BLaER1 (cell line): ENCODE data around the gene NDE1.
A peak's percentile ranks its signal among the peaks of the same experiment; 100 is the strongest.

ENCODE experiments used
- H3K27ac ChIP-seq: shearing (Covaris generic); formaldehyde crosslinking; 2 replicates; pipeline ENCODE4 v1.8.1; 2022
- H3K27me3 ChIP-seq: shearing (Covaris generic); formaldehyde crosslinking; 2 replicates; pipeline ENCODE4 v1.8.1; 2022
- H3K36me3 ChIP-seq: shearing (Covaris generic); formaldehyde crosslinking; 2 replicates; pipeline ENCODE4 v1.8.1; 2022
- H3K4me1 ChIP-seq: shearing (Covaris generic); formaldehyde crosslinking; 2 replicates; pipeline ENCODE4 v1.8.1; 2022
- H3K4me2 ChIP-seq: shearing (Covaris generic); formaldehyde crosslinking; 2 replicates; pipeline ENCODE4 v1.8.1; 2022
- H3K4me3 ChIP-seq: shearing (Covaris generic); formaldehyde crosslinking; 2 replicates; pipeline ENCODE4 v1.8.1; 2022
- H3K9ac ChIP-seq: shearing (Covaris generic); formaldehyde crosslinking; 2 replicates; pipeline ENCODE4 v1.8.1; 2022
- H3K9me3 ChIP-seq: shearing (Covaris generic); formaldehyde crosslinking; 2 replicates; pipeline ENCODE4 v1.8.1; 2022
- H4K20me1 ChIP-seq: shearing (Covaris generic); formaldehyde crosslinking; 2 replicates; pipeline ENCODE4 v1.8.1; 2022
- Cebpa-rat ChIP-seq: shearing (Covaris generic); IDR thresholded peaks from 2 replicates; pipeline ENCODE4 v1.8.1; 2022

NDE1 gene

DNA sequence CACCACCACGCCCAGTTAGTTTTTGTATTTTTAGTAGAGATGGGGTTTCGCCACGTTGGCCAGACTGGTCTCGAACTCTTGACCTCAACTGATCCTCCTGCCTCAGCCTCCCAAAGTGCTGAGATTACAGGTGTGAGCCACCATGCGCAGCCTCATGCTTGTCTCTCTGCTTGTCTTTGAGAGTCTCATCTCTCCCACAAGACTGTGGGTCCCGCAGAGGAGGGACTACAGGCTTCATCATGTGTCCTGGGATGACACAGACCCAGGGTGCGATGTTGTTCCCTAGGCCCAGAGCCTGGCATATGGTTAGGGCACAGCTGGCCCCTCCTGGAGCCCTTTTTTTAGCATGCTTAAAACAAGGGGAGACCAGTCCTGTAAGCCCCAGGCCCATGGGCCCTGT, 101.9 kb downstream of the NDE1 start:
- Histone ChIP-seq H3K27me3 (no peaks in the 10 kb centered on the region), H3K4me1 (peaks cover 27% of the 10 kb centered on the region), H4K20me1 (no peaks in the 10 kb centered on the region), H3K4me3 (no peak overlapping the region), H3K4me2 (no peak overlapping the region), H3K27ac (no peak overlapping the region), H3K9ac (no peak overlapping the region), H3K36me3 (no peaks in the 10 kb centered on the region), H3K9me3 (no peaks in the 10 kb centered on the region)
- TF ChIP-seq Cebpa-rat, result no peak

DNA sequence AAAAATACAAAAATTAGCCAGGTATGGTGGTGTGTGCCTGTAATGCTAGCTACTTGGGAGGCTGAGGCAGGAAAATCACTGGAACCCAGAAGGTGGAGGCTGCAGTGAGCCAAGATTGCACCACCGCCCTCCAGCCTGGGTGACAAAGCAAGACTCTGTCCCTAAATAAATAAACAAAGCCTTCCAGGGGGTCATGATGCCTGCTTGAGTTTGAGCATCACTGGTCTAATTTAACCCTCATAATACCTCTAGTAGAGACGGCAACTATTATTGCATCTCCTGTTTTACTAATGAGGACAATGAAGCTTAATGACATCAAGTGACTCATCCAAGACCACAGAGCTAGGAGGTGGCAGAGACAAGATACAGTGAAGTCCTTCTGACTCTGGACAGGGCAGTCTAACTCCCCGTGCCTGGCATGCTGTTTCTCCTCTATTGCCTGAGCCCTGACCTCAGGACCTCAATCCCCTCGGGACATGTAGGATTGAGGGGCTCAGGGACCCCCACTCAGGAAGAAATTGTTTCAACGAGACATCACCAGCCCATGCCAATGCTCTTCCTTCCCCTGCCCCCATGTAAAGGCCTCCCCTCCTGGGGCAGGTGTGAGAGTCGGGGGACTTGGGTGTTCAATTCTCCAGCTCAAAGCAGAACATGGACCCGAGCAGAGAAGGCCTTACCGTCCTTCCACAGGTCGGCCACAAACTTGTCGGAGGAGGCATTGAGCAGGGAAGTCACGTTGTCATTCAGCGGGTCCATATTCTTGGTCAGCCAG, 102.9 kb downstream of the NDE1 start:
- Histone ChIP-seq H3K9me3 (no peaks in the 10 kb centered on the region), H3K36me3 (no peaks in the 10 kb centered on the region), H4K20me1 (no peaks in the 10 kb centered on the region), H3K4me3 (no peak overlapping the region), H3K9ac (no peak overlapping the region), H3K4me2 (no peak overlapping the region), H3K27ac (no peak overlapping the region), H3K4me1 (peaks cover 27% of the 10 kb centered on the region), H3K27me3 (no peaks in the 10 kb centered on the region)
- TF ChIP-seq Cebpa-rat, result no peak

DNA sequence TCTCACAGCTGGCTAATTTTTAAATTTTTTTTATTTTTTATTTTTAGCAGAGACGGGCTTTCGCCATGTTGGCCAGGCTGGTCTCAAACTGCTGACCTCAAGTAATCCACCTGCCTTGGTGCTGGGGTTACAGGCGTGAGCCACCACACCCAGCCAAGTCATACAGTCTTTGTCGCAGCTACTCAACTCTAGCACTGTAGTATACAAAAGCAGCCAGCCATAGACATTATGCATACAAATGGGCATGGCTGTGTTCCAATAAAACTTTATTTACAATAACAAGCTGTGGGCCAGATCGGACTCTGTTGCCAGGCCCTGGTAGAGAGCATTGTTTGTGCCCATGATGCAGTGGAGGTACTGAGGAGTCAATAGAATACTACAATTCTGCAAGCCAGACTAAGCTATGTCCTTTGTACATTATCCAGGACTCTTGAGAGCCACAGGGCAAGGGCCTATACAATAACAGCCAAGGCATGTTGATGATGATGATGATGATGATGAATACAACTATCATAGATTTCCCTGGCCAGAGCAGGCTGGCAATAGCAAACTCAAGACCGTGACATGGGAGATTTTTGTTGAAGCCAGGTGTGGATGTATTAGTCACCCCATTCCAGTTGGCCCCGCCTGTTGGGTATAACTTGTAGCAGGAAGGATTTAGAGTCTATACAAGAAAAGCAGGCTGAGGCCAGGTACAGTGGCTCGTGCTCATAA, 104.9 kb downstream of the NDE1 start:
- Histone ChIP-seq H3K9me3 (no peaks in the 10 kb centered on the region), H3K4me2 (peak overlapping the region; percentile 59; the same call in 1 of the 2 replicates), H3K4me1 (peaks cover 27% of the 10 kb centered on the region), H3K9ac (no peak overlapping the region), H3K36me3 (no peaks in the 10 kb centered on the region), H3K27ac (no peak overlapping the region), H3K4me3 (no peak overlapping the region), H3K27me3 (no peaks in the 10 kb centered on the region), H4K20me1 (no peaks in the 10 kb centered on the region)
- TF ChIP-seq Cebpa-rat, result no peak

DNA sequence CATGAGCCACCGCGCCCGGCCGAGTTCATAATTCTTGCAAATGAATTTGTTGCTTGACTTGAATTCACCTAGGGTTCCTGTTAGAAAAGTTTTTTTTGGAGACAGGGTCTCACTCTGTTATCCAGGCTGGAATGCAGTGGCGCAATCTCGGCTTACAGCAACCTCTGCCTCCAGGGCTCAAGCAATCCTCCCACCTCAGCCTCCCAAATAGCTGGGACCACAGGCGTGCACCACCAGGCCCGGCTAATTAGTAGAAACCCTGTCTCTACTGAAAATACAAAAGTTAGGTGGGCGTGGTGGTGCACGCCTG, 107.0 kb downstream of the NDE1 start:
- H3K4me2 ChIP-seq, result 0 out of 2 replicates have a peak overlapping the region, but pooled peaks have one; percentile 59
- no peak overlapping the region for H3K9ac ChIP-seq
- H3K4me3 ChIP-seq, result no peak overlapping the region

DNA sequence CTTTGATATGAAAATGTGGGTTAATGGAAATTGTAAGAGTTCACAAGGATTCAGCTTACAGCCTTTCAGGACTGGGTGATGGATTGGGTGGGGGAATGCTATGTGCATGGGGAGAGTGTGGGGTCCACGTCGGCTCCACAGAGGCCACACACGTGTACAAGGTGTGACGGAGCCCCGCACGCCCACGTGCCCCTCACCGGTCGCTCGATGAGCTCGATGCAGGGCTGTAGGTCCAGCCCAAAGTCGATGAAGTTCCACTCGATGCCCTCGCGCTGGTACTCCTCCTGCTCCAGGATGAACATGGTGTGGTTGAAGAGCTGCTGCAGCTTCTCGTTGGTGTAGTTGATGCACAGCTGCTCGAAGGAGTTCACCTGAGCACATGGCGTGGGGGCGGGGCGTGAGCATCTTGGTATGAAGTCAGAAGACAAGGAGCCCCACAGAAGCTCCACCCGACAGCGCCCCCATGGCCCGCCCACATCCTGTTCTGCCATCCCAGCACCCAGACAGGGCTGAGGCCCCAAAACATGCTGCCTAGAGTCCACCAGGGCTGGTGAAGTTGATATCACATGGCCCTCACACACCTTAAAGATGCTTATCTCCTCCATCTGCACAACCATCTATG, 107.7 kb downstream of the NDE1 start:
- H3K4me1 ChIP-seq, result peaks cover 35% of the 10 kb centered on the region

More for the DNA sequence above, 107.0 kb downstream of the NDE1 start:
- H3K27me3 ChIP-seq, result no peaks in the 10 kb centered on the region
- H3K27ac ChIP-seq, result no peak overlapping the region
- H4K20me1 ChIP-seq, result no peaks in the 10 kb centered on the region
- H3K4me1 ChIP-seq, result peaks cover 34% of the 10 kb centered on the region
- H3K9me3 ChIP-seq, result no peaks in the 10 kb centered on the region
- H3K36me3 ChIP-seq, result no peaks in the 10 kb centered on the region
- no peak for TF ChIP-seq Cebpa-rat

DNA sequence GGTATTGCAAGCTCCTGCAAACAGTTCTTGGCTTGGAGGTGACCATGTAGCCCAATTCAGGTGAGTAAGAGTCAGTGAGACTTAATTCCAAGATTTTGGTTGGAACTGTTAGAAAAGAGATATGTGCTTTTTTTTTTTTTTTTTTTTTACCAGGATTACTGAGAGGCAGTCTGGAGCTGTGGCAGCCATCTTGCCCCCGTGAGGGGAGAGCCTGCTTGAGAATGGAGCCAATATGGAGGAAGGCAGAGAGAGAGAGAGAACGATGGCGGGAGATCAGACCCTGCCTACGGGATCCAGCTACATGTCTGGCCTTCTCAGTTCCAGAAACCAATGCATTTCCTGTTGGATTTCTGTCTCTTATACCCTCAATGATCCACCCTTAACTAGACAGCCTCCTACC, 109.0 kb downstream of the NDE1 start:
- Histone ChIP-seq H4K20me1 (no peaks in the 10 kb centered on the region), H3K9ac (no peak overlapping the region), H3K4me1 (peaks cover 41% of the 10 kb centered on the region), H3K4me2 (no peak overlapping the region), H3K4me3 (no peak overlapping the region), H3K27ac (no peak overlapping the region), H3K27me3 (no peaks in the 10 kb centered on the region), H3K36me3 (no peaks in the 10 kb centered on the region), H3K9me3 (no peaks in the 10 kb centered on the region)
- no peak for TF ChIP-seq Cebpa-rat

More for the DNA sequence above, 107.7 kb downstream of the NDE1 start:
- Histone ChIP-seq H4K20me1 (no peaks in the 10 kb centered on the region), H3K4me3 (no peak overlapping the region), H3K27ac (no peak overlapping the region), H3K4me2 (no peak overlapping the region), H3K9me3 (no peaks in the 10 kb centered on the region), H3K9ac (no peak overlapping the region), H3K36me3 (no peaks in the 10 kb centered on the region), H3K27me3 (no peaks in the 10 kb centered on the region)
- TF ChIP-seq Cebpa-rat, result no peak

DNA sequence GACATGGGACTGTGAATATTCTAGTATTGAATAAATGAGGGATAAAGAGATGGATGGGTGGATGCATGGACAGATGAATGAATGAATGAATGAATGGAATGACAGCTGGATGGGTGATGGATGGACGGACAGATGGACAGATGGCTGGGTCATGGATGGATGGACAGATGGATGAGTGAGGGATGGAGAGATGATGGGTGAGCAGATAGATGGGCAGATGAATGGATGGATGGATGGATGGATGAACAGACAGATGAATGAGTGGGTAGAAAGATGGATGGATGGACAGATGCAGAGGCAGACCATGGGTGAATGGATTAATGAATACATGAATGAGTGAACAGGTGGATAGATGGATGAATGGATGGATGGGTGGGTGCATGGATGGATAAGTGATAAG, 110.1 kb downstream of the NDE1 start:
- Histone ChIP-seq H3K9me3 (no peaks in the 10 kb centered on the region), H3K9ac (no peak overlapping the region), H3K36me3 (no peaks in the 10 kb centered on the region), H4K20me1 (no peaks in the 10 kb centered on the region), H3K27me3 (no peaks in the 10 kb centered on the region), H3K4me2 (no peak overlapping the region), H3K27ac (no peak overlapping the region), H3K4me3 (no peak overlapping the region), H3K4me1 (peaks cover 36% of the 10 kb centered on the region)
- TF ChIP-seq Cebpa-rat, result no peak

DNA sequence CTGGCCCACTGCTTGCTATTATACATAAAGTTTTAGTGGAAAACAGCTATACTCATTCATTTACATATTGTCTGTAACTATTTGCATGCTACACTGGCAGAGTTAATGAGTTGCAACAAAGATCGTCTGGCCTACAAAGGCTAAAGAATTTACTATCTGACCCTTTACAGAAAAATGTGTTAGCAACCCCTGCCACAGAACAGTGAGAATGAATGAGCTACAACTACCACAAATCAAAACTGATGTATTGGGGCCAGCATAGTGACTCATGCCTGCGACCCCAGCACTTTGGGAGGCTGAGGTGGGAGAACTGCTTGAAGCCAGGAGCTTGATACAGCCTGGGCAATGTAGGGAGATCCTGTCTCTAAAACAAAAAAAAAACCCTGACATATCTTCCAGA, 114.1 kb downstream of the NDE1 start:
- Histone ChIP-seq H3K4me3 (no peak overlapping the region), H3K27me3 (no peaks in the 10 kb centered on the region), H4K20me1 (no peaks in the 10 kb centered on the region), H3K4me2 (no peak overlapping the region), H3K4me1 (peaks cover 27% of the 10 kb centered on the region), H3K27ac (no peak overlapping the region), H3K36me3 (no peaks in the 10 kb centered on the region), H3K9ac (no peak overlapping the region), H3K9me3 (peaks cover 11% of the 10 kb centered on the region; the same call in 1 of the 2 replicates)
- TF ChIP-seq Cebpa-rat, result no peak

DNA sequence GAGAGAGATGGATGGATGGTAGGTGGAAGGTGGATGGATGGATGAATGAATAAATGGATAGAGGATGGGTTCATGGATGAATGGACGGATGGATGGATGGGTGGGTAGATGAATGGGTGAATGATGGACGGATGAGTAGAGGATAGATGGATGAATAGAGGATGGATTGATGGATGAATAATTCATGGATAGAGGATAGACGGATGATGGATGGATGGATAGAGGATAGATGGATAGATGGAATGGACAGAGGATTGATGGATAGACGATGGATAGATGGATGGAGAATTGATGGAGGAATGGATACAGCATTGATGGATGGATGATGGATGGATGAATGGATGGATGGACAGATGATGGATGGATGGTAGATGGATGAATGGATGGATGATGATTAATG, 115.1 kb downstream of the NDE1 start:
- Histone ChIP-seq H3K9me3 (peaks cover 11% of the 10 kb centered on the region; the same call in 1 of the 2 replicates), H3K9ac (no peak overlapping the region), H3K27ac (no peak overlapping the region), H3K4me2 (no peak overlapping the region), H4K20me1 (no peaks in the 10 kb centered on the region), H3K4me1 (peaks cover 27% of the 10 kb centered on the region), H3K4me3 (no peak overlapping the region), H3K36me3 (no peaks in the 10 kb centered on the region), H3K27me3 (no peaks in the 10 kb centered on the region)
- TF ChIP-seq Cebpa-rat, result no peak

DNA sequence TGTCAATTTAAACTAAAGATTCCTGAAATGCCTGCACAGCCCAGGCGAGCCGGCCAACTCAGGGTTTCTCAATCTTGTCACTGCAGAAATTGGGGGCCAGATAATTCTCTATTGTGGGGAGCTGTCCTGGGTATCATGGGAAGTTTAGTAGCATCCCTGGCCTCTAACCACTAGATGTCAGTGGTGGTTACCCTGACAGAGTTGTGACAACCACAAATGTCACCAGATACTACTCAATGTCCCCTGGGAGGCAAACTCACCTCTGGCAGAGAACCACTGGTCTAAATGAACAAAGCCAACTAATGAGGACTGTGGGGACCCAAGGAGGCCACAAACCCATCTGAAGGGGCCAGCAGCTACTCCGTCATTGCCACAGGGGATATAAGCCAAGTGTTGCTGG, 115.8 kb downstream of the NDE1 start:
- no peaks in the 10 kb centered on the region for H4K20me1 ChIP-seq
- TF ChIP-seq Cebpa-rat, result no peak
- H3K4me1 ChIP-seq, result peaks cover 27% of the 10 kb centered on the region
- H3K4me2 ChIP-seq, result peak overlapping the region; percentile 44; the same call in 1 of the 2 replicates
- H3K9ac ChIP-seq, result no peak overlapping the region
- H3K9me3 ChIP-seq, result peaks cover 11% of the 10 kb centered on the region; the same call in 1 of the 2 replicates
- no peaks in the 10 kb centered on the region for H3K36me3 ChIP-seq
- H3K27me3 ChIP-seq, result no peaks in the 10 kb centered on the region
- no peak overlapping the region for H3K27ac ChIP-seq
- no peak overlapping the region for H3K4me3 ChIP-seq
